ENCODE data around the gene CA5B. TPM values are rescaled to one million over a fixed set of nuclear protein-coding genes. Genes with fewer than 3 reads are reported as not detected.

The CA5B gene
- total RNA-seq, 1 experiment from 2014 or later: 8.3 TPM

GRCh38 chrX:15785176-15785750 lies 47.2 kb downstream of the CA5B start:
- H4K20me1 ChIP-seq (ENCODE audit: control insufficient read depth, insufficient read depth, insufficient read length): no peaks in the 10 kb centered on the region
- H3K14ac ChIP-seq (ENCODE audit: insufficient read depth, low read length): no peak overlapping the region
- Mint-ChIP-seq H3K36me3 (ENCODE audit: insufficient read depth in 1 of 3, low read depth in 3 of 3) (peaks cover 9 to 17% (median 9%) of the 10 kb centered on the region in 3 experiments), H3K27me3 (ENCODE audit: low read depth) (no peaks in the 10 kb centered on the region), H3K4me3 (no peak overlapping the region), H3K27ac (no peak overlapping the region), H3K9me3 (no peaks in the 10 kb centered on the region; a peak in 1 of 5 replicates), H3K4me1 (peaks cover 11 to 16% of the 10 kb centered on the region in 2 experiments)
- no peak overlapping the region for H3K18ac ChIP-seq (ENCODE audit: insufficient read length, low read depth, low read length)
- no peak overlapping the region for H2BK15ac ChIP-seq (ENCODE audit: low read depth, low read length)
- no peak overlapping the region for H3K27ac ChIP-seq (ENCODE audit: insufficient read length, low read depth, low read length)
- WGBS (ENCODE audit: extremely low coverage, insufficient read length, low lambda C conversion rate): no CpG with 5 or more reads among the region's 3 CpGs
- no peaks in the 10 kb centered on the region for H3K79me2 ChIP-seq (ENCODE audit: insufficient read depth, low read length)
- no peak overlapping the region for H4K8ac ChIP-seq (replicated peaks; ENCODE audit: insufficient read length, low read depth, low read length)
- no peak overlapping the region for H3K4me2 ChIP-seq (ENCODE audit: insufficient read depth, insufficient read length, low read length)
- no peak overlapping the region for H3K9ac ChIP-seq (ENCODE audit: extremely low read depth, insufficient read length, low read length)
- no peaks in the 10 kb centered on the region for H3K4me1 ChIP-seq (ENCODE audit: insufficient read depth, low read length)
- no peak overlapping the region for H3T11ph ChIP-seq (ENCODE audit: low read length)
- H2BK12ac ChIP-seq (ENCODE audit: insufficient read length, low read depth, low read length): no peak overlapping the region
- H2AFZ ChIP-seq (ENCODE audit: low read length): no peak overlapping the region
- H3K4ac ChIP-seq (ENCODE audit: low read depth, low read length): no peak overlapping the region
- TF ChIP-seq, protein P1, sequence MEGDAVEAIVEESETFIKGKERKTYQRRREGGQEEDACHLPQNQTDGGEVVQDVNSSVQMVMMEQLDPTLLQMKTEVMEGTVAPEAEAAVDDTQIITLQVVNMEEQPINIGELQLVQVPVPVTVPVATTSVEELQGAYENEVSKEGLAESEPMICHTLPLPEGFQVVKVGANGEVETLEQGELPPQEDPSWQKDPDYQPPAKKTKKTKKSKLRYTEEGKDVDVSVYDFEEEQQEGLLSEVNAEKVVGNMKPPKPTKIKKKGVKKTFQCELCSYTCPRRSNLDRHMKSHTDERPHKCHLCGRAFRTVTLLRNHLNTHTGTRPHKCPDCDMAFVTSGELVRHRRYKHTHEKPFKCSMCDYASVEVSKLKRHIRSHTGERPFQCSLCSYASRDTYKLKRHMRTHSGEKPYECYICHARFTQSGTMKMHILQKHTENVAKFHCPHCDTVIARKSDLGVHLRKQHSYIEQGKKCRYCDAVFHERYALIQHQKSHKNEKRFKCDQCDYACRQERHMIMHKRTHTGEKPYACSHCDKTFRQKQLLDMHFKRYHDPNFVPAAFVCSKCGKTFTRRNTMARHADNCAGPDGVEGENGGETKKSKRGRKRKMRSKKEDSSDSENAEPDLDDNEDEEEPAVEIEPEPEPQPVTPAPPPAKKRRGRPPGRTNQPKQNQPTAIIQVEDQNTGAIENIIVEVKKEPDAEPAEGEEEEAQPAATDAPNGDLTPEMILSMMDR (conservative IDR thresholded peaks at IDR 0.05): no peak
- no peaks in the 10 kb centered on the region for H3K27me3 ChIP-seq (ENCODE audit: insufficient read depth, low read length)
- H3K79me1 ChIP-seq (ENCODE audit: insufficient read depth, low read depth, low read length, poor library complexity, severe bottlenecking): no peaks in the 10 kb centered on the region
- no peak for DNase-seq
- H4K5ac ChIP-seq (ENCODE audit: insufficient read length, low read depth, low read length): no peak overlapping the region
- no peak overlapping the region for H3K56ac ChIP-seq (ENCODE audit: insufficient read length, low read depth, low read length)
- no peak overlapping the region for H4K91ac ChIP-seq (ENCODE audit: insufficient read length, low read depth, low read length)
- no peak overlapping the region for H2BK20ac ChIP-seq (ENCODE audit: low read depth, low read length, poor library complexity, severe bottlenecking)
- no peak overlapping the region for H2AK5ac ChIP-seq (ENCODE audit: insufficient read length, low read length)
- H3K9me3 ChIP-seq (ENCODE audit: control insufficient read depth, low read depth, low read length): no peaks in the 10 kb centered on the region
- H2BK5ac ChIP-seq (ENCODE audit: insufficient read length, low read length): no peak overlapping the region
- H3K23ac ChIP-seq (ENCODE audit: insufficient read length, low read depth, low read length): no peak overlapping the region
- peaks cover 9% of the 10 kb centered on the region for H3K23me2 ChIP-seq (ENCODE audit: insufficient read length, low read depth, low read length, poor library complexity, severe bottlenecking)
- no peak overlapping the region for H2BK120ac ChIP-seq (ENCODE audit: low read depth, low read length, poor library complexity, severe bottlenecking)

All from H9 (cell line).